GM18517 (cell line): ENCODE results near the gene CLPSL1.

Source experiments
- ATAC-seq: cut with Tn5 transposase; IDR thresholded peaks from one replicate; pipeline ENCODE4 v1.9.1; 2021; ENCODE audit warnings: mild to moderate bottlenecking, moderate library complexity; ENCODE audit not compliant: unreplicated experiment

Gene CLPSL1

DNA sequence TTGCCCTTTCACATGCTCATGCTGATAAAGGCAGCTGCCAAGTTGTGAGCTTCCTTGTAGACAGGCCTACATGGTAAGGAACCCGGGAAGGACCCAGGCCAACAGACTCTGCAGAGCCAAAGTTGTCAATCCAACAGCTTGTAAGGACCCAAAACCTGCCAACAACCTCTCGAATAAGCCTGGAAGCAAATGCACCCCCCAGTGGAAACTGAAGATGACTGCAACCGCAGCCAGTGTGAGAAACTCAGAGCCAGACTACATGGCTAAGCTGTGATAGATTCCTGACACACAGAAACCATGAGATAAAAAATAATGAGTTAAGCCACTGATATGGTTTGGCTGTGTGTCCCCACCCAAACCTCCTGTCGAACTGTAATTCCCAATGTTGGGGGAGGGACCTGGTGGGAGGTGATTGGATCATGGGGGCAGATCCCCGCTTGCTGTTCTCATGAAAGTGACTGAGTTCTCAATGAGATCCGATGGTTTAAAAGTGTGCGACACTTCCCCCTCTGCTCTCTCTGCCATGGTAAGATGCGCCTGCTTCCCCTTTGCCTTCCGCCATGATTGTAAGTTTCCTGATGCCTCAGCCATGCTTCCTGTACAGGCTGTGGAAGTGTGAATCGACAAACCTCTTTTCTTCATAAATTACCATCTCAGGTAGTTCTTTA lies 23.2 kb upstream of the CLPSL1 start:
- no peak for ATAC-seq

DNA sequence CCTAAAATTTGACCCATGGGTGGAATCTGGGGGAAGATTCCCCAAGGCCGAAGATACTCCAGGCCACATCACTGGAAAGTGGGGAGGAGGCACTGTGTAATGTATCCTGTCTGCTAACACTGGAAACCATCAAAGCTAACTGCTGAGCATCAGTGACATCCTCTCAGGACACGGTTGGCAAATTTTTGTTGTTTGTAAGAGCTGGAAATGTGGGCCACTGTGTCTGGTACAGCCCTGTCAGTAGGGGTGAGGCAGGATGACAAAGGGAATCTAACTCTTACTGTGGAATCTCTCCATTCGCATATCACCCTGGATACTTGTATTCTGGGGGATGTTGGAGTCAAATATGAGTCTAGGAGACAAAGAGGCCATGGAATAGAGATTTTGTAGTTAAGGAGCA lies 21.4 kb upstream of the CLPSL1 start:
- ATAC-seq, result no peak

DNA sequence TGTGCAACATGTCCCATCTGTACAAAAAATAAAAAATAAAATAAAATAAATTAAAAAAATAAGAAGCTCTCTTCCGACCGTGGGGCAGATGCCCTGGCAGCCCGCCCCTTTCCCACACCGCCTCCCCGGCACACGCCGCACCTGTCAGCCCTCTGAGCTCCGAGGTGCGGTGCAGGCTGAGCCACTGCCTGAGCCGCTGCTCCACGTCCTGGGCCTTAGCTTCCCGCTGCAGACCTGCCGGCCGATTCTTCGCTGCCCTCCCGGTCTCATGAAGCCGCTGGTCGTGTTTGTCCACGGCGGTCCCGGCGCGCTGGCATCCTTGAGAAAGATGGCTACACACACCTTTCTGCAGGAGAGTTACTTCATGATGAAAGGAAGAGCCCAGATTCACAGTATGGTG lies 15.1 kb upstream of the CLPSL1 start:
- ATAC-seq, result no peak

DNA sequence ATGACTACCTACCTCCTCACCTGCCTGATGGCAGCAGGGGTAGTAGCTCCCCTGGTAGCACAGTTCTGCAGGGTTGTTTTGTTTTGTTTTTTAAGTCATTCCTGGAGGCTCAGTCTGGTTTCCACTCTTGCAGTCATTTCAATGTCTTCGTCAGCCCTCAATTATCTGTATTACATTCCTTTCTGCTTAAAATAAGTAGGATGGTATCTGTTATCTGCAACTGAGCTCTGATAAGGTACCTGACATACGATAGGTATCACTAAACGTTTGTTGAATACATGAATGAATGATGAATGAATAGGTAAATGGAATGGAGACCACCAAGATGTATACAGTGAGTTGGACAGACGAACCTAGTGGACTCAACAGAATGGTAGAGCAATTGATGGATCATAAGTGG lies 11.6 kb upstream of the CLPSL1 start:
- no peak for ATAC-seq

DNA sequence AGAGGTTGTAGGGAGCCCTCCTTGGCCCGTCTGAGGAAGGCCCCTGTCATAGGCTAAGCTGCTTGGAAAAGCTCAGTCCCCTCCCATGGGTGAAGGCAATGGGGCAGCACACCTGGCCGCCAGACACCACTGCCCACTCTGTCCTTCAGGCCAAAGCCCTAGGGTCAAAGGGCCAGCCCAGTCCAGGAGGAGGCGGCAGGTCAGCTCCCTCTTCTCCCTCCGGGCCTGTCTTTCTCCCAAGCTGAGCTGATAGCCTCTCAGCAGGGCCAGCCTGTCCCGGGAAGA lies 9.5 kb upstream of the CLPSL1 start:
- ATAC-seq, result no peak

DNA sequence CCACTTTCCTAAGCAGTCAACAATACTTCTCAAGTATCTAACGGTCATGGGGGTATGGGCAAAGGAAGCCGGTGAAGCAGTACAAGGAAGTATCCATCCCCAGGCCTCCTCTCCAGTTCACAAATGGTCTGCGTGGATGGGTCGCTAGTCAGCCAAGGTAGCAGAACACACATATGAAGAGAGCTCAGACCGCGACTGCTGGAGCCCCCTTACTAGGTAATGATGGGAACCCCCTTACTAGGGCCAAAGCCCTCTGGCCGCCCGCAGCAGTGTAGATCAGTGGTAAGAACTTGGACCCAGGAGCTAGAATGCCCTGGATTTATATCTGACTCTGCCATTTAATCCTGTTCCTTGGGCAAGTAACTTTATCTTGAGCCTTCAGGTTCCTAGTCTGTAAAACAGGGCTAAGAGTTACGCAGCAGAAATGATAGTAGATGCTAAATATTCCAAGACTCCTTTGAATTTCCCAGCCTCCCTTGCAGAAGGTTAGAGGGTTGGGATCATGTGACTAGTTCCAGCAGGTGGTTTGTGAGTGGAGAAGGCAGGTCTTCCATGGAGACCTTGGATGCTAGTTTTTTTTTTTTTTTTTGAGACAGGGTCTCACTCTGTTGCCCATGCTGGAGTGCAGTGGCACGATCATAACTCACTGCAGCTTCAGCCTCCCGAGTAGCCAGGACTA lies 6.6 kb upstream of the CLPSL1 start:
- ATAC-seq, result no peak

DNA sequence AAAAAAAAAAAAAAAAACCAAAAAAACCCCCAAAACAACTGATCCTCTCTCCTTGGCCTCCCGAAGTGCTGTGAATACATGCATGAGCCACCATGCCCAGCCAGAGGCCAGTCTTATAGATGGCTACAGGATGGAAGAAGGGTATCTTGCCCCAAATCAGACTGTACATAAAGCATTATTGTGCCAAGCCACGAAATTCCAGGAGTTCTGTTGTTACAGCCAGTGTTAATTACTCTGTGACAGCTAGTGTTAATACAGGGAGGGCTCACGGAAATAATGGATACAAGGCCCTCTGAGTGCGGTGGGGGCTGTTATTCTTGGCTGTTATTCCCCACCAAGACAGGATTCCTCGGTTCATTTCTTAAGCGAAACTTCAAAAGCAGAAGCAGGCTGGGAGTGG lies 5.8 kb upstream of the CLPSL1 start:
- ATAC-seq, result no peak

DNA sequence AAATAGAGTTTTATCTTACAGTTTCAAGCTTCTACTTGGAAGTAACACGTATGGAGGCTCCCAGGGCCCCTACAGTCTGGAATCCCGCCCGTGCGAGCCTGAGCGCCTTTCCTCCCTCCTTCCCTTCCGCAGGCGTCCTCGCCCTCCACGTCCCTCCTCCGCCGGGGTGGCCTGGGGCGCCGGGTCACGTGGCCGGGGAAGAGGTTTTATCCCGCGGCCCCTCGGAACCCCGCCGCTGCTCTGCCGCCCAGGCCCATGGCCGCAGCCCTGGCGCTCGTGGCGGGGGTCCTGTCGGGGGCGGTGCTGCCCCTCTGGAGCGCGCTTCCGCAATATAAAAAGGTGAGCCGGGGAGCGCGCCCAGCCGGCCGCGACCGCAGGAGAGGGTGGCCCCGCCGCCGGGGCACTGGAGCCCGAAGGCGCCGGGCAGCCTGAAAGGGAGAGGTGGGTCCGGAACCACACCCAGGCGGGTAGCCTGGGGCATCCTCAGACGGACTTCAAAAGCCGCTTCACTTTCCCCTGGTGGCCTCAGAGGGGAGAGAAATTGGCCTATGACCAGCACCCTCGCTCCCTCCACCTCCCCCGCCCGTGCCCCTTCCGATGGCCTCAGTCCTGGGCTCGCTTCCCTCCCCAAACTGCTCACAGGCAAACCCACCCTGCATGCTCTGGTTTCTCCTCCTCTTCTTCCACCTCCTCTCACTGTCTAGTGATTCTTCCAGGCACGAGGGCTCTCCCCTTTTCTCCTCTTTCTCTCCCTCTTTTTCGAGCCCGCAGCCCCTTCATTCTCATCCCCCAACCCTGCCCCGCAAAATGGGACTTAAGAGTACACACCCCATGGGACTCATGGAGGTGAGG lies 4.2 kb upstream of the CLPSL1 start, which contains the start of gene CLPSL2:
CLPSL2 (plus strand) TSS at position 235 of the 852 bp plus-strand sequence; CDS start at position 256, 21 bp downstream.
- ATAC-seq, result no peak

DNA sequence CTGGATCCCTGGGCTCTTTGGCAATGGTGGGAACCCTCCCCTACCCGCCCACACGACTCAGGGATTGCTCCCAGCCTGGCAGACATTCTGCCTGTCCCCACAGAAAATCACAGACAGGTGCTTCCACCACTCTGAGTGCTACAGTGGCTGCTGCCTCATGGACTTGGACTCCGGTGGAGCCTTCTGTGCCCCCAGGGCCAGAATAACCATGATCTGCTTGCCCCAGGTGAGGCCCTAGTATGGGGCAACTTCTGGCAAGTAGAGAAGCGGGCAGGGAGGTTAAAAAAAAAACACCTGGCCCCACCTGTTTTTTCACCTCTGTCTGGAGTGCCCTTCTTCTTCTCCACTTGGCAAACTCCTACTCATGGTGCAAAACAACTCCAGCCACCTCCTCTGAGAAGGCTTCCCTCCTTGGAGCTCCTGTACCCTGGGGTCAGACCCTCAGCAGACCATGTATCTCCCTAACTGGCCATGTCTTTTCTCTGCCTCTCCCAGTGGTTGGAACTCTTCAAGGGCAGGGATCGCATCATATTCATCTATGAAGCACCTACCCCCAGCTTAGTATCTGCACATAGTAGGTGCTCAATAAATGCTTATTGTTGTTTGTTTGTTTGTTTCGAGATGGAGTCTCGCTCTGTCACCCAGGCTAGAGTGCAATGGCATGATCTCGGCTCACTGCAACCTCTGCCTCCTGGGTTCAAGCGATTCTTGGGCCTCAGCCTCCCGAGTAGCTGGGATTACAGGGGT lies 3.3 kb upstream of the CLPSL1 start:
- no peak for ATAC-seq

DNA sequence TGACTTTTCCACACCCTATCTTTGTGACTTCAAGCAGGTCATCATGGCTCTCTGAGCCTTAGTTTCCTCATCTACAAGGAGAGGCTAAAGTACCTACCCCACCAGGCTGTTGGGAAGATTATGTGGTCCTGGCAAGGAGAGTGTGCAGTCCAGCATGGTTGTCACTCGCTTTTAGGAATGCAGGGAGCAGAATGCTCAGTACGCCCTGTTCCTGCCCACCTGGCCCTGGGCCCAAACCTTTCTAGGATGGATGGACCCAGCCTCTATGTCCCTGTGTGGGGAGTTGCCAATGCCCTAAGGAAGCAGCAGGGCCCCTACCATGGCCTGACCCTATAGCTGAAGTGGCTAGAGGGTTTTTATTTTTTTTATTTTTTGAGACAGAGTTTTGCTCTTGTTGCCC lies 2.4 kb upstream of the CLPSL1 start:
- no peak for ATAC-seq

DNA sequence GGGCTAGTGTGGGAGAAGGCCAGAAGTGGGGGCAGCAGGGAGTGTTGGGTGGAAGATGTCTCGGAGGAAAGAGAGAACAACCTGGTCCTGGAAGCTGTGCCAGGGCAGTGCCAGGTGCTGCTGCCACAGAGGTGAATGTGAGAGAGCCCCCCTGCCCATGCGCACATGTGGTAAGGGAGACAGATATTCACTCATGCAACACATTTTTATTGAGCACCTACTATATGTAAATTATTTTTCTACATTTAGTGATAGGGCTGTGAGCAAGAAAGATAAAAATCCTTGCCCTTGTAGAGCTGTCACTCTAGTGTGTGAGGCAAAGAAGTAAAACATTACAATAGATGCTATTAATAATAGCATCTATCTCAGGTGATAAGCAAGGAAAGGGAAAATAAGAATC lies 471 bp downstream of the CLPSL1 start:
- ATAC-seq, result no peak

DNA sequence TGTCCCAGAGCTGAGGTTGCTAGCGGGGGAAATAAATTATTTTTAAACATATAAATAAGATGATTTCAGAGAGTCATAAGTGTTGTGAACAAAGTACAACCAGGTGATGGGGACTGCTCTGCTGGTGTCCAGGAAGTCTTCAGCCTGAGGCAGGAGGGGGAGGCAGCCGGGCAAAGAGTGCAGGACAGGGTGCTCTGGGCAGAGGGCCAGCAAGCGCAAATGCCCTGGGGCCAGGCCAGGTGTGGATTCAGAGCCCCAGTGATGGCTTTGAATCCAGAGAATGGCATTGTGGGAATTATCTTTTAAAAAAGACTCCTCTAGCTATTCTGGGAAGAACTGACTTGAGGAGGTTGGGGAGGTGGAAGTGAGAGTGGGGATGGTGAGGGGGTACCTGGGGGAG lies 1.6 kb downstream of the CLPSL1 start:
- no peak for ATAC-seq

DNA sequence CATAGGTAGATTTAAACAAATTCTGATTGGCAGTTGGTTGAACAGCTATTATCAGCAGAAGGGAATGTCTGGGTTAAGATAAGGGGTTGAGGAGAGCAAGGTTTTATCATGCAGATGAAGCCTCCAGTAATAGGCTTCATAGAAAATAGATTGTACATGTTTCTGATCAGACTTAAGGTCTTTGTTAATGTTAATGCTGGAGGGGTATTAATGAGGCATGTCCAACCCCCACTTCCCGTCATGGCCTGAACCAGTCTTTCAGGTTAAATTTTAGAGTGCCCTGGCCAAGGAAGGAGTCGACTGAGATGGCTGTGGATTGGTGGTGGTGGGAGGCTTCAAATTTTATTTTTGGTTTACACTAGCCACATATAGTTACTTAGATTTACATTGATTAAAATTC lies 3.4 kb downstream of the CLPSL1 start:
- no peak for ATAC-seq

DNA sequence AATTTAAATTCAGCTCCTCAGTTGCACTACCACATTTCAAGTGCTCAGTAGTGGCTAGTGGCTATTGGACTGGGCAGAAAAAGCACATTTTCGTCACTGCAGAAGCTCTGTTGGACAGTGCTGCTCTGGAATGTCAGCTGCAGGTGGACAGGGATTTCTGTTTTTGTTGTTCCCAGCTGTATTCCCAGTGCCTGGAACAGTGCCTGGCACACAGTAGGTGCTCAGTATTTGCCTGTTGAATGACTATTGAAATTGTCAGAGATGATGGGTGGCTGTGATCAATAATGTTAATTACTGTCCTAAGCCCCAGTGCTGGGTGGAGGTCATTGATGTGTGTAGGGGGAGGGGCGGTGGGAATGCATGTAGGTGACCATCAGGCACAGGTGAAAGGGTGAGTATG lies 5.5 kb downstream of the CLPSL1 start:
- ATAC-seq, result no peak

DNA sequence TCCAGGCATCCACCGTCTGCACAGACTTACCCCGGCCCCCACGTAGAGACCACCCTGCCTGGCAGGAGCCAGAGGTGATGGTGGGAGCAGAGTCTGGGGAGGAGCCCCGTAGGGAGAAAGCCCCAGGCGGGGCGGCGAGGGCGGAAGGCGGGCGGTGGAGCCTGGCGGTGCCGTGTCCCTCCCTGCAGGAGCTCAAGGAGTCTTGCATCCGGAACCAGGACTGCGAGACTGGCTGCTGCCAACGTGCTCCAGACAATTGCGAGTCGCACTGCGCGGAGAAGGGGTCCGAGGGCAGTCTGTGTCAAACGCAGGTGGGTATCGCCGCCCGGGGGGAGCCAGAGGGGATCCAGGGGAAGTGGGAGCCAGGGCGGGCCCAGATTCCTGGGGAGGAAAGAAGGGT lies 6.0 kb downstream of the CLPSL1 start:
- no peak for ATAC-seq

DNA sequence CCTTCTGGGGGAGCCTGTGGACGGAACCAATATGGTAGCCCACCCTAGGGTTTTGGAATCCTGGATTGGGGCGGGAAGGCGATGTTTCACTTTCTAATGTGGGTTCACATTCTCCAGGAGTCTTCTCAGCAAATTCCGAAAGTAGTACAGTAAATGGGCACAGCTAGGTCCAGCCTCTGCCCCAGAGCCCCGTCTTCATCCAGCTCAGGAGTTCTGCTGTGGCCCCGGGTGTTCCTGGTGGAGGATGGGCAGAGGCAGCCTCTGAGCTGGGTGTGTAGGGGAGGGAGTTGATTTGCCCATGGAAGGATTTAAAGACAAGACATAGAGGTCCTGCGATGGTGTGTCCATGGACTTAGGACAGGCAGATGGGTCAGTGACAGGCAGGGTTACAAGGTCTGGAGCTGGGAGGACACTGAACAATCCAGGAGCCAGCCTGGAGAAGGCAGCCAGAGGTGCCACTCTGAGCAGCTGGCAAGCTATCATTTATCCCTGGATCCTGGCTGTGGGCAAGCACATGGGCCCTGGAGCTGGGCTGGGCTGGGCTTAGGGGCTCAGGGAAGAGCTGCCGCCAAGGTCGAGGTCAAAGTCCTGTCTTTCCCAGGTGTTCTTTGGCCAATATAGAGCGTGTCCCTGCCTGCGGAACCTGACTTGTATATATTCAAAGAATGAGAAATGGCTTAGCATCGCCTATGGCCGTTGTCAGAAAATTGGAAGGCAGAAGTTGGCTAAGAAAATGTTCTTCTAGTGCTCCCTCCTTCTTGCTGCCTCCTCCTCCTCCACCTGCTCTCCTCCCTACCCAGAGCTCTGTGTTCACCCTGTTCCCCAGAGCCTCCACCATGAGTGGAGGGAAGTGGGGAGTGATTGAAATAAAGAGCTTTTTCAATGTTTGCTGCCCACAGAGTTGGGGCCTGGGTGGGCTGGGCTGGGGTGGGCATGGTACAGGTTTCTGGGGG lies 6.7 kb downstream of the CLPSL1 start:
- no peak for ATAC-seq

DNA sequence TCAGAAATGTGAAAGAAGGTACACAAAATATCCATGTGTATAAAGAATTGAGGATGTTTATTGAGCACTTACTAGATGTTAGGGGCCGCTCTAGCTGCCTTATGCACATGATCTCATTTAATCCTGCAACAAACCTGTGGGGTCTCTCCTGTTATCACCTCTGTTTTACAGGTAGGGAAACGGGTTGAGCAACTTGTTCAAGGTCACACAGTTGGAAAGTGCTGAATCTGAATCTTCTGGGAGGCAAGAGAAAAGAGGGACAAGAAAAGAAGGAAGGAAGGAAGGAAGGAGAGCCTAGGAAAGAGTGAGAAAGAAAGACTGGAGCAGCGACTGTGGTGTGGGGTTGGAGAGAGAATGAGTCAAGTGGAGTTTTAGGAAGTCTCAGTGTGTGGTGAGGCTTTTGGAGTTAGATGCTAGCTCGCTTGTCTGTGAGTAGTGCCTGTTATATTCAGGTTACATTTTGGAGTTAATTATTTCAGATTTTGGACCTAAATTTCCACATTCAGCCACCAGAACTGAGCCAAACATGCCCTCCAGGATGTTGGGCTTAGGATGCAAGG lies 7.7 kb downstream of the CLPSL1 start:
- ATAC-seq, result no peak

DNA sequence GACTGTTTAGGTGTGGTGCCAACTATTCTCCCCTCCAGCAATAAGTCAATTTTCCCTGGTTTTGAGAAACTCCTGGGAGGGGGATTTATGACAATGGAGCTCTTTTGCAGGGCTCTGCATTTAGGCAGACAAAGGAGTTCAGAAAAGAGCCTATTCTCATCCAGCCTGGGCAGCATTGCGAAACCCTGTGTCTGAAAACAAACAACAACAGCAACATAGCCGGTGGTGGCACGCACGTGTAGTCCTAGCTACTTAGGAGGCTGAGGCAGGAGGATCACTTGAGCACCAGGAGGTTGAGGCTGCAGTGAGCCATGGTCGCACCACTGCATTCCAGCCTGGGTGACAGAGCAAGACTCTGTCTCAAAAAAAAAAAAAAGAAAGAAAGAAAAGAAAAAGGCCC lies 9.9 kb downstream of the CLPSL1 start:
- ATAC-seq, result no peak

DNA sequence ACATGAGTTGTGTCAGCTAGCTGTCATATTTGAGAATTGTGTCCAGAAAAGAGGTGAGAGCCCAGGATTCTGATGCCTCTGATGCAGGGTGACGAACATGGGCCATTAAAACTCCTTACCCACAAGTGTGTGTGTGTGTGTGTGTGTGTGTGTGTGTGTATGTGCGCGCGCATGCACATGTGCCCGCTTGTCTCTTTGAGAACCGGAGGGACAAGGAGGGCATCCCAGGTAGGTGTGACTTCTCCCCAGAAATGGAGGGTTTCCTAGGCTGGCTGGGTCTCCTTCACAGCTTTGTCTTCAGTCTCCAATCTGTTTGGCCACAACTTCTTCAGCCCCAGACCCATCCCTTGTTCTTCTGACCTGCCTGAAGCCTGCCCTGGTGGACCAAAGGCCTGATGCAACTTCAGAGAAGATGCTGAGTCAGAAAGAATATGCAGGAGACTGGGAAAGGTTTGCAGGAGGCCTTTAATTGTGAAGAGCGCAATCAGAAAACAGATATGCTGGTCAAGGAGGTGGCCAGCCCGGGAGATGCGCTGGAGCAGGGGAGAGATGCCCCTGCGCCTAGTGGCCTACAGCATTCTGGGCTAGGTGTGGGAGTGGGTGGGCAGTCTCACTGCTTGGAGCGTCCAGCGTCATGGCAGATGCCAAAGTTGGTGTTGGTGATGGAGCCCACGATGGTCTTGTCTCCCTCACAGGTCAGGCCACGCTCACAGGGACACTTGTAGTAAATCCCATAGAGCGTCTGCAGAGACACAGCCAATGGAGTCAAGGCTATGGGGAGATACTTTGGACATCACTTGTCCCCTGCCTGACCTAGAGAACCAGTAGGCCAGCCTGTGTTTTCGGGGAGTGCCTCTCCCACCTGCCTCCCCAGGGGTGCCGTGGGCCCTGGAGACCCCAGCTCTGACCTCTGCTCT lies 14.0 kb downstream of the CLPSL1 start:
- ATAC-seq, result no peak
